Keratinocyte (primary cell): ENCODE measurements around the gene AP3B1. TPM values are rescaled to one million over a fixed set of nuclear protein-coding genes. Genes with fewer than 3 reads are reported as not detected.

ENCODE experiments used
- DNase-seq: peaks from one replicate; pipeline ENCODE4 v3.0.0-alpha.2; 2011; ENCODE audit warnings: low read depth, missing footprints, low spot score
- FAIRE-seq: peaks from 2 replicates; lab custom pipeline; 2011; peaks lifted over from hg19 to GRCh38; lab: Jason Lieb, UNC
- H2AFZ ChIP-seq: 2 replicates; pipeline ENCODE4 v1.6.0; 2012; ENCODE audit warnings: low read length, control low read depth, inconsistent platforms; ENCODE audit not compliant: control insufficient read depth
- H3K27ac ChIP-seq: 2 replicates; pipeline ENCODE4 v1.5.1; 2011; ENCODE audit warnings: low read length; ENCODE audit not compliant: control insufficient read depth, insufficient read depth
- H3K27me3 ChIP-seq: 3 replicates; pipeline ENCODE4 v1.6.0; 2011; ENCODE audit warnings: low read length; ENCODE audit not compliant: control insufficient read depth, insufficient read depth; ENCODE audit errors: extremely low read depth
- H3K36me3 ChIP-seq, 2 experiments: 2 replicates in 1 of 2; 3 replicates in 1 of 2; pipeline ENCODE4 v1.5.1; 2011; ENCODE audit warnings: low read length in 2 of 2, mild to moderate bottlenecking in 1 of 2; ENCODE audit not compliant: control insufficient read depth in 2 of 2, insufficient read depth in 2 of 2; ENCODE audit errors: extremely low read depth in 1 of 2
- H3K4me1 ChIP-seq: 3 replicates; pipeline ENCODE4 v1.5.1; 2011; ENCODE audit warnings: low read length; ENCODE audit not compliant: control insufficient read depth, insufficient read depth; ENCODE audit errors: extremely low read depth
- H3K4me2 ChIP-seq: 3 replicates; pipeline ENCODE4 v1.6.0; 2011; ENCODE audit warnings: low read depth, low read length; ENCODE audit not compliant: control insufficient read depth, insufficient read depth; ENCODE audit errors: extremely low read depth
- H3K4me3 ChIP-seq, 3 experiments: fragments of 200-600 bp in 1 of 3; sonication (generic) in 1 of 3; 2 replicates in 2 of 3; 3 replicates in 1 of 3; pipeline ENCODE4 v1.5.1; 2011 to 2016; ENCODE audit warnings: low read length in 3 of 3, mild to moderate bottlenecking in 3 of 3, control low read depth in 2 of 3, inconsistent platforms in 1 of 3, low read depth in 1 of 3, mixed read lengths in 1 of 3, mixed run types in 1 of 3, moderate library complexity in 1 of 3; ENCODE audit not compliant: control insufficient read depth in 2 of 3, insufficient read depth in 2 of 3; ENCODE audit errors: extremely low read depth in 1 of 3
- H3K79me2 ChIP-seq: 2 replicates; pipeline ENCODE4 v1.6.0; 2012; ENCODE audit warnings: low read length; ENCODE audit not compliant: control insufficient read depth, insufficient read depth
- H3K9ac ChIP-seq: 3 replicates; pipeline ENCODE4 v1.6.0; 2011; ENCODE audit warnings: low read length; ENCODE audit not compliant: control insufficient read depth, insufficient read depth; ENCODE audit errors: extremely low read depth
- H3K9me1 ChIP-seq: 3 replicates; pipeline ENCODE4 v1.6.0; 2011; ENCODE audit warnings: low read length; ENCODE audit not compliant: control insufficient read depth, insufficient read depth; ENCODE audit errors: extremely low read depth
- H3K9me3 ChIP-seq: 2 replicates; pipeline ENCODE4 v1.5.1; 2012; ENCODE audit warnings: low read depth, low read length; ENCODE audit not compliant: control insufficient read depth
- H4K20me1 ChIP-seq: 3 replicates; pipeline ENCODE4 v1.6.0; 2011; ENCODE audit warnings: low read length; ENCODE audit not compliant: control insufficient read depth, insufficient read depth; ENCODE audit errors: extremely low read depth
- EZH2 ChIP-seq: IDR thresholded peaks from one replicate; pipeline ENCODE4 v1.6.1; 2012; ENCODE audit warnings: inconsistent platforms, mild to moderate bottlenecking, low read length, moderate library complexity
- dilution Hi-C: fragments of 300-500 bp; cut with MboI; formaldehyde crosslinking; loops from one replicate; pipeline ENCODE4 v1.7.0; 2020; ENCODE audit warnings: low sequenced_read_pairs; ENCODE audit not compliant: extremely low pct_ligation_motif_present
- polyA plus RNA-seq, 5 experiments: library from polyadenylated mRNA; depleted of rRNA in 3 of 5; stranded (reverse) in 3 of 5; stranded (forward) in 1 of 5; unstranded in 1 of 5; fragments of >200 nt; gene quantifications; 1 replicate in 1 of 5; 2 replicates in 3 of 5; 3 replicates in 1 of 5; pipeline versions ENCODE4 v1.2.1 to v1.2.3, GENCODE V29; 2011 to 2012; ENCODE audit warnings: missing spikeins in 2 of 5, low read depth in 1 of 5, low replicate concordance in 1 of 5
- TF ChIP-seq, protein P1 (sequence below), 3 experiments: IDR thresholded peaks in 1 of 3; conservative IDR thresholded peaks in 1 of 3; optimal IDR thresholded peaks in 1 of 3; 2 replicates in 2 of 3; 3 replicates in 1 of 3; pipeline versions ENCODE3 to v1.5.1; 2011; ENCODE audit warnings: low read length in 3 of 3, mild to moderate bottlenecking in 3 of 3, moderate library complexity in 2 of 3, control low read depth in 1 of 3, inconsistent platforms in 1 of 3; ENCODE audit not compliant: insufficient read depth in 2 of 3; ENCODE audit errors: extremely low read depth in 1 of 3

The AP3B1 gene
- polyA plus RNA-seq, 1 donor (not counting 4 experiments of a cell fraction or from before 2014, with no cell fraction given): 65.1 TPM

DNA sequence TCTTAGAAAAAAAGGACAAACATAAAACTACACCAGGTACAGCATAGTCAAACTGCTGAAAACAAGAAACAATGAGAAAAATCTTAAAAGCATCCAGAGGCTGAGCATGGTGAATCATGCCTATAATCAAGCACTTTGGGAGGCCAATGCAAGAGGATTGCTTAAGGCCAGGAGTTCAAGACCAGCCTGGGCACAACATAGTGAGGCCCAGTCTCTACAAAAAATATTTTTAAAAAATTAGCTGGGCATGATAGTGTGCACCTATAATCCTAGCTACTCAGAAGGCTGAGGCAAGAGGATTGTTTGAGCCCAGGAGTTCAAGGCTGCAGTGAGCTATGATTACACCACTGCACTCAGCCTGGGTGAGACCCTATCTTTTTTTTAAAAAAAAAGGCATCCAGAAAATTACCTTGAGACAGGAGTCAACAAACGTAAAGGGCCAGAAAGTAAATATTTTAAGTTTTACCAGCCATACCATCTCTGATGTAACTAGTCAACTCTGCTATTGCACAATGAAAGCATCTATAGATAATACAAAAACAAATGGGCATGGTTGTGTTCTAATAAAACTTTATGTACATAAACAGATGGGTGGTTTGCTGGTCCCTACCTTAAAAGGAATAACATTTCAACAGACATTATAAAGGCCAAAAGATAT, 19.8 kb downstream of the AP3B1 start:
- no peak for TF ChIP-seq EZH2
- TF ChIP-seq, protein P1, sequence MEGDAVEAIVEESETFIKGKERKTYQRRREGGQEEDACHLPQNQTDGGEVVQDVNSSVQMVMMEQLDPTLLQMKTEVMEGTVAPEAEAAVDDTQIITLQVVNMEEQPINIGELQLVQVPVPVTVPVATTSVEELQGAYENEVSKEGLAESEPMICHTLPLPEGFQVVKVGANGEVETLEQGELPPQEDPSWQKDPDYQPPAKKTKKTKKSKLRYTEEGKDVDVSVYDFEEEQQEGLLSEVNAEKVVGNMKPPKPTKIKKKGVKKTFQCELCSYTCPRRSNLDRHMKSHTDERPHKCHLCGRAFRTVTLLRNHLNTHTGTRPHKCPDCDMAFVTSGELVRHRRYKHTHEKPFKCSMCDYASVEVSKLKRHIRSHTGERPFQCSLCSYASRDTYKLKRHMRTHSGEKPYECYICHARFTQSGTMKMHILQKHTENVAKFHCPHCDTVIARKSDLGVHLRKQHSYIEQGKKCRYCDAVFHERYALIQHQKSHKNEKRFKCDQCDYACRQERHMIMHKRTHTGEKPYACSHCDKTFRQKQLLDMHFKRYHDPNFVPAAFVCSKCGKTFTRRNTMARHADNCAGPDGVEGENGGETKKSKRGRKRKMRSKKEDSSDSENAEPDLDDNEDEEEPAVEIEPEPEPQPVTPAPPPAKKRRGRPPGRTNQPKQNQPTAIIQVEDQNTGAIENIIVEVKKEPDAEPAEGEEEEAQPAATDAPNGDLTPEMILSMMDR (optimal IDR thresholded peaks at IDR 0.05 in 1 of 3, IDR thresholded peaks at IDR 0.05 in 1 of 3, conservative IDR thresholded peaks at IDR 0.05 in 1 of 3; ENCODE audit: extremely low read depth in 1 of 3, insufficient read depth in 2 of 3, low read length in 3 of 3): no peak
- Histone ChIP-seq H3K4me2 (no peak overlapping the region), H3K36me3 (no peaks in the 10 kb centered on the region), H3K9me3 (no peaks in the 10 kb centered on the region), H3K9me1 (no peaks in the 10 kb centered on the region), H3K27me3 (no peaks in the 10 kb centered on the region), H3K9ac (no peak overlapping the region), H3K27ac (no peak overlapping the region), H3K79me2 (peaks cover 66% of the 10 kb centered on the region), H2AFZ (no peak overlapping the region), H3K4me3 (no peak overlapping the region), H4K20me1 (peaks cover 3% of the 10 kb centered on the region), H3K4me1 (no peaks in the 10 kb centered on the region)
- no peak for FAIRE-seq
- no peak for DNase-seq
- dilution Hi-C loops: no loop called here

DNA sequence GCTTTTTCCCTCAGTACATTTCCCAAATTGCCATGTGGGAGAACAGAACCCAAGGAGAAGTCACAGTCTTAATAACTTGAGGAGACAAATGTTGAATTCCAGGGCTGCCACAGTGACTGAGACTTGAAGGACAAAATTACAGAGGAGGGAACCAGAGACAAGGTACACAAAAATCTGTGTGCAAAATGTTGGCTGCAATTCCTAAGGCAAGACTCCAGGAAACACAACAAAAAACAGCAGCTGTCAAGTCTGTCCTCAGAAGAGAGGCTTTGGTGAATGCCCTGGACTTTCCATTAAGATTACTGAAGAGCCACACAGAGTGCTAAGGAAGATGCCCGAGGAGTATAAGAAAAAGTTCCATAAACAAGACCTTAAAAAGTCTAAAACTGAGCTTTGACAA, 21.1 kb downstream of the AP3B1 start:
- Histone ChIP-seq H3K9me3 (no peaks in the 10 kb centered on the region), H3K79me2 (peaks cover 61% of the 10 kb centered on the region), H3K4me1 (no peaks in the 10 kb centered on the region), H2AFZ (no peak overlapping the region), H3K27me3 (no peaks in the 10 kb centered on the region), H3K9ac (no peak overlapping the region), H4K20me1 (peaks cover 3% of the 10 kb centered on the region), H3K9me1 (no peaks in the 10 kb centered on the region), H3K36me3 (no peaks in the 10 kb centered on the region), H3K27ac (no peak overlapping the region), H3K4me3 (no peak overlapping the region), H3K4me2 (no peak overlapping the region)
- no peak for TF ChIP-seq EZH2
- TF ChIP-seq, protein P1 (optimal IDR thresholded peaks at IDR 0.05 in 1 of 3, IDR thresholded peaks at IDR 0.05 in 1 of 3, conservative IDR thresholded peaks at IDR 0.05 in 1 of 3; ENCODE audit: extremely low read depth in 1 of 3, insufficient read depth in 2 of 3, low read length in 3 of 3): no peak
- FAIRE-seq: no peak
- dilution Hi-C loops: no loop called here
- no peak for DNase-seq
